Nephron progenitor cell (in vitro differentiated cells): ENCODE results near the gene RFESD.
A peak's percentile ranks its signal among the peaks of the same experiment; 100 is the strongest.
"Not testable (repeated sequence)": the region's sequence is repeated elsewhere in the genome, so short reads cannot be mapped to it uniquely, and the experiment has no call there.

Experiments
- DNase-seq: peaks from one replicate; pipeline ENCODE4 v3.0.0; 2021
- H3K27ac Mint-ChIP-seq: 2 replicates; pipeline ENCODE4 v1.8.0; 2021; ENCODE audit warnings: mild to moderate bottlenecking, moderate library complexity, mixed read lengths
- H3K27me3 Mint-ChIP-seq: 2 replicates; pipeline ENCODE4 v1.8.0; 2021; ENCODE audit warnings: mild to moderate bottlenecking, low read depth, mixed read lengths; ENCODE audit not compliant: poor library complexity
- H3K36me3 Mint-ChIP-seq: 2 replicates; pipeline ENCODE4 v1.8.0; 2021; ENCODE audit warnings: low read depth, mixed read lengths
- H3K4me1 Mint-ChIP-seq: 2 replicates; pipeline ENCODE4 v1.8.0; 2021; ENCODE audit warnings: mixed read lengths
- H3K4me3 Mint-ChIP-seq: 2 replicates; pipeline ENCODE4 v1.8.0; 2021; ENCODE audit warnings: mild to moderate bottlenecking, moderate library complexity, mixed read lengths
- H3K9me3 Mint-ChIP-seq: 2 replicates; pipeline ENCODE4 v1.8.0; 2021; ENCODE audit warnings: mild to moderate bottlenecking, moderate library complexity, mixed read lengths
- TF ChIP-seq, protein P1 (sequence below): fragments of 200-600 bp; sonication (generic); IDR thresholded peaks from 2 replicates; pipeline ENCODE4 v1.5.0; 2021; ENCODE audit warnings: antibody characterized with exemption

RFESD gene

DNA sequence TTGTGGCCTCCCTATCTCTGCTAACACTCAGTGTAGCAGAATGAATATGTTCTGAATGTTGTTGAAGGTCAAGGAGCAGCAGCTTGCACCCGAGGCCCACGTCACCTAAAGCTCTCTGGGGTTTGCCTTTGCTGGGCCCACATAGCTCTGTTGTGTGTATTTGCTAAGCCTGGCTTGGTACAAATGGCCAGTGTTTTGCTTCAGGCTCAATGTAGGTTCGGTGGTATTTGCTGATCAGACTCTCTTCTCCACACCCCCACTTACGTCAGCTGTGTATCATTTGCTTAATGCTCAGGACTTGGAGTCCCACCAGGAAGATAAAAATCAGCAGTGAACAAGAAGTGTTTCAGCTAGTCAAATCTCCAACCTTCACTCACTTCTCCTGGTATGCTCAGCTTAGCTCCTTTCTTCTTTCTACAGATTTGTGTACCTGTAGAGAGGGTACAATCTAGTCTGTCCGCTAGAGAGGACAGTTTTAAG is 4.8 kb upstream of the RFESD start:
- Mint-ChIP-seq H3K4me3 (no peak overlapping the region), H3K27ac (no peak overlapping the region), H3K36me3 (no peaks in the 10 kb centered on the region), H3K4me1 (peaks cover 5% of the 10 kb centered on the region), H3K9me3 (no peaks in the 10 kb centered on the region), H3K27me3 (peaks cover 2% of the 10 kb centered on the region)
- TF ChIP-seq, protein P1, sequence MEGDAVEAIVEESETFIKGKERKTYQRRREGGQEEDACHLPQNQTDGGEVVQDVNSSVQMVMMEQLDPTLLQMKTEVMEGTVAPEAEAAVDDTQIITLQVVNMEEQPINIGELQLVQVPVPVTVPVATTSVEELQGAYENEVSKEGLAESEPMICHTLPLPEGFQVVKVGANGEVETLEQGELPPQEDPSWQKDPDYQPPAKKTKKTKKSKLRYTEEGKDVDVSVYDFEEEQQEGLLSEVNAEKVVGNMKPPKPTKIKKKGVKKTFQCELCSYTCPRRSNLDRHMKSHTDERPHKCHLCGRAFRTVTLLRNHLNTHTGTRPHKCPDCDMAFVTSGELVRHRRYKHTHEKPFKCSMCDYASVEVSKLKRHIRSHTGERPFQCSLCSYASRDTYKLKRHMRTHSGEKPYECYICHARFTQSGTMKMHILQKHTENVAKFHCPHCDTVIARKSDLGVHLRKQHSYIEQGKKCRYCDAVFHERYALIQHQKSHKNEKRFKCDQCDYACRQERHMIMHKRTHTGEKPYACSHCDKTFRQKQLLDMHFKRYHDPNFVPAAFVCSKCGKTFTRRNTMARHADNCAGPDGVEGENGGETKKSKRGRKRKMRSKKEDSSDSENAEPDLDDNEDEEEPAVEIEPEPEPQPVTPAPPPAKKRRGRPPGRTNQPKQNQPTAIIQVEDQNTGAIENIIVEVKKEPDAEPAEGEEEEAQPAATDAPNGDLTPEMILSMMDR = no peak
- no peak for DNase-seq

DNA sequence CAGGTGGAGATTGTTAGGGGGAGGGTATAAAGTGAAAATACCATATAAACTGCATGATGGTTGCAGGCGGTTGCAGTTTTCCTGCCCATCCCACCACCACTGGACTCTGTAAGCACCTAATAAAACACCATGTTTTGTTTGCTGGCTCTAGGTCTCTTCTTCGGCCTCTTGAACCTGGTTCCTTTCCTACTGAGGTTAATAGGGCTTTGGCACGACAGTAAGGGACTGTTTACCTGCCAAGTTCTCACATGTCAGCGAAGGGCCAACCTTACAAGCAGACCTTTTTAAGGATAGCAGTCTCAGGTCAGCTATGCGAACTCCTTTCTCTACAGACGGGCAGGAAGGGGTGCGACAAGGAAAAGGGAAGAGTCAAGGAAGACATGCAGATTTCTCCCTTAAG is 3.4 kb upstream of the RFESD start:
- TF ChIP-seq, protein P1 = no peak
- H3K27ac Mint-ChIP-seq = no peak overlapping the region
- H3K4me3 Mint-ChIP-seq = no peak overlapping the region
- H3K9me3 Mint-ChIP-seq = no peaks in the 10 kb centered on the region
- no peaks in the 10 kb centered on the region for H3K36me3 Mint-ChIP-seq
- peaks cover 2% of the 10 kb centered on the region for H3K27me3 Mint-ChIP-seq
- no peak for DNase-seq
- peaks cover 9% of the 10 kb centered on the region for H3K4me1 Mint-ChIP-seq

DNA sequence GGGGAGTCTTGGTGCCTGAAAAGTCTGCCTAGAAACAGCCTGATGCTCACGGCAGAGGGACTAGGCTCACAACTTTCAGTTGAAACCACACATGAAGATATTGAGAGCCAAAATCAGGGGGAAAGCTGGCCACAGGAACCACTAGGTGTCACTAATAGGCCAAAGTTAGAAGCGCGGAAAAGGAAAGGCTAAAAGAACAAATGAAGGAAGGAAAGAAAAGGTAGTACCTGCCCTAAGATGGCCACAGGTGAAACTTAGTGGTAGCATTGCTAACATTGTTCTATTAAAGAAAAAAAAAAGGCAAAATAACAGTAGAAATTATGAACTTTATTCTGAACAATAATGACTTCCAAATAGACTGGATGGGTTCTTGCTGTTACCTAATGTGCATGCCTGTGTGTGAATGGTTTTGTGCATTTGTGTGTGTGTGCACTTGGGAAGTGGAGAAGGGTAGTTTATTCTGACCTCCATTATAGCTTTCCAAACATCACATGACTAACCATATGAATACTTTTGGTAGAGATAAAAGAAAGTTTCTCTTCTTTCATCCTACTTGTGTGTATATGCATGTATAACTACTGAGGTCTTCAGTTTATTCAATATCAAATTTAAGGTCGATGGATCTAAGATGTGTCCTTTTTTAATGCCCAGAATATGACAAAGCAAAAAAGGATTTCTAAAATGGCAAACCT is 2.1 kb upstream of the RFESD start:
- peak; percentile 27 for DNase-seq

DNA sequence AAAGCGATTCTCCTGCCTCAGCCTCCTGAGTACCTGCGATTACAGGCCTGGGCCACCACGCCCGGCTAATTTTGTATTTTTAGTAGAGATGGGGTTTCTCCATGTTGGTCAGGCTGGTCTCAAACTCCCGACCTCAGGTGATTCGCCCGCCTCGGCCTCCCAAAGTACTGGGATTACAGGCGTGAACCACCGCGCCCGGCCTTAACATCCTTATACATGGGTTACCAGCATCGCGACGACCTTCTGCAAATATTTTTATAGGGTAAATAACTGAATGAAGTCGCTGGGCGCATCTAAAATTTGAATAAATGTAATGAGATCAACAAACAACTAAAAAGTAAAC is 380 bp upstream of the RFESD start:
- not testable (repeated sequence) for H3K27ac Mint-ChIP-seq, H3K4me1 Mint-ChIP-seq, H3K36me3 Mint-ChIP-seq, DNase-seq, H3K27me3 Mint-ChIP-seq, H3K9me3 Mint-ChIP-seq
- H3K4me3 Mint-ChIP-seq = peak overlapping the region; percentile 28

More for the DNA sequence above, 2.1 kb upstream of the RFESD start:
- TF ChIP-seq, protein P1 = peak; percentile 63
- no peaks in the 10 kb centered on the region for H3K36me3 Mint-ChIP-seq
- no peak overlapping the region for H3K4me3 Mint-ChIP-seq
- no peaks in the 10 kb centered on the region for H3K27me3 Mint-ChIP-seq
- peaks cover 10% of the 10 kb centered on the region for H3K4me1 Mint-ChIP-seq
- no peaks in the 10 kb centered on the region for H3K9me3 Mint-ChIP-seq
- no peak overlapping the region for H3K27ac Mint-ChIP-seq

DNA sequence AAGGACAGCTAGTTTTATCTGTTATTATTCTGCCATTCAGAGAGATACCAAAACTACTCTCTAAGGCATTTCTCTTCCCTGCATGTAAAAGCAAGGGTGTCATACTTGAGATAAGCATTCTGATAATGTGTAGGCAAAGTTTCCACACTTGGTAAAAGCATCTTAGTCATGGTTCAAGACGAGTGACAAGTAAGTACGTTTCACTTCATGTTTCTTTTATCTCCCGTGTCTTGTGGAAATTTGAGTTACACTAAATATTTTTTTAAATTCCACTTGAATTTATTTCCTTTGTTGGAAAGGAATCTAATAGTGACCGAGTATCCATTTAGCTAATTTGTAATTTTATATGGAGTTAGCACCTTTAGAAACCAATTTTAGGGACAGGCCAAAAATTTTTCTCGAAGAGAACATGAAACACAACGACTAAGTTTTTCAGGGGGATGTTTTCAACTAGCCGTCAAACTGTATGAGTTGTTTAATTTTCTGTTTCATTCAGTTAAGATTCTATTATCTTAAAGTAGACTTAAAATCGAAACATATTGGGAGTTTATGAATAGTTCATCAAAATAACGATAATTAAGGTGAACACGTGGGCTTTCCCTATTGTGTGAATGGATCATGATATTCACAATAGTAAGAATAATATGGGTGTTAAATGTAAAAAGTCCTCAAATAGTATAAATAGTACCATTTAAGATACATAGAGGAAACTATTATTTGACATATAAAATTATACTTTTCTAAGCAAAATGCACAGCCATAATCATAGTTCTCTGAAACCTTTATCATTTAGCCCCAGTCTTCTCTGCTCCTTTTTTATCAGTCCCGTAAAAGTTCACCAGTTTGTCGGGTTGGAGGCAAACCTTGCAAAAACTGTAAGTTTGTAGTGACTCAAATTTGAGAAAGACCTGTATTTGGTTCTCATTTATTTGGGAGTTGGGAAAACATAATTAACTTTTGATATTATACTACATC is 1.6 kb downstream of the RFESD start:
- H3K4me1 Mint-ChIP-seq = peaks cover 9% of the 10 kb centered on the region
- DNase-seq = no peak
- TF ChIP-seq, protein P1 = no peak
- peaks cover 12% of the 10 kb centered on the region for H3K36me3 Mint-ChIP-seq
- H3K27me3 Mint-ChIP-seq = no peaks in the 10 kb centered on the region
- H3K27ac Mint-ChIP-seq = no peak overlapping the region
- no peaks in the 10 kb centered on the region for H3K9me3 Mint-ChIP-seq
- H3K4me3 Mint-ChIP-seq = peak overlapping the region; percentile 20

DNA sequence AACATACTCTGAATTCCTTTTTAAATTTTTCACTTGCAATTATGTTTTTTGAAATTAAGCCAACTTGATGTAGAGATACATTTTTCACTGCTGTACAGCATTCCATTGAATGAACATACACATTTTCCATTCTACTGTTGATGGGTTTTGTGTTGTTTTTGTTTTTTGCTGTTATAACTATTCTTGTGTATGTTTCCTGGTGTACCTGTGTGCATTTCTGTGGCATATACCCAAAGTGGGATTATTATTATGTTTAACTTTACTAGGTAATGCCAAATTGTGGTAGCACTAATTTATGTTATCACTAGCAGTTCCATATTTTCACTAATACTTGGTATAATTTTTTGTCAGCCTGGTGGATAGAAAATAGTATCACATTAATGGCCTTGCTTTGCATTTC is 2.7 kb downstream of the RFESD start:
- DNase-seq = no peak
- H3K36me3 Mint-ChIP-seq = peaks cover 13% of the 10 kb centered on the region
- TF ChIP-seq, protein P1 = no peak
- no peaks in the 10 kb centered on the region for H3K9me3 Mint-ChIP-seq
- H3K4me3 Mint-ChIP-seq = no peak overlapping the region
- no peak overlapping the region for H3K27ac Mint-ChIP-seq
- H3K4me1 Mint-ChIP-seq = peaks cover 5% of the 10 kb centered on the region
- no peaks in the 10 kb centered on the region for H3K27me3 Mint-ChIP-seq
